Measurements from ENCODE around the gene SHISAL1. TPM values are rescaled to one million over a fixed set of nuclear protein-coding genes. Genes with fewer than 3 reads are reported as not detected.

The SHISAL1 gene
- total RNA-seq, 1 donor, result under 0.01 TPM

DNA sequence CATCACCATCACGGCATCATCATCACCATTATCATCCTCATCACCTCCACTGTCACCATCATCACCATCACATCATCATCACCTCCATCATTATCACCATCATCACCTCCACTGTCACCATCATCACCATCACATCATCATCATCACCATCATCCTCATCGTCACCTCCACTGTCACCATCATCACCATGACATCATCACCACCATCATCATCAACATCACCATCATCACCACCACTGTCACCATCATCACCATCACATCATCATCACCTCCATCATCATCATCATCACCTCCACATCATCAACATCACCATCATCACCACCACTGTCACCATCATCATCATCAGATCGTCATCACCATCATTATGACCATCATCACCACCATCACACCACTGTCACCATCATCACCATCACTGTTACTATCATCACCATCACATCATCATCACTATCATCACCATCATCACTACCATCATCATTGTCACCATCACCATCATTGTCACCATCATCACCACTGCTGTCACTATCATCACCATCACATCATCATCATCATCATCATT is 99.2 kb downstream of the SHISAL1 start:
- DNase-seq (ENCODE audit: low read depth in 2 of 3, low spot score in 2 of 3), result no peak

DNA sequence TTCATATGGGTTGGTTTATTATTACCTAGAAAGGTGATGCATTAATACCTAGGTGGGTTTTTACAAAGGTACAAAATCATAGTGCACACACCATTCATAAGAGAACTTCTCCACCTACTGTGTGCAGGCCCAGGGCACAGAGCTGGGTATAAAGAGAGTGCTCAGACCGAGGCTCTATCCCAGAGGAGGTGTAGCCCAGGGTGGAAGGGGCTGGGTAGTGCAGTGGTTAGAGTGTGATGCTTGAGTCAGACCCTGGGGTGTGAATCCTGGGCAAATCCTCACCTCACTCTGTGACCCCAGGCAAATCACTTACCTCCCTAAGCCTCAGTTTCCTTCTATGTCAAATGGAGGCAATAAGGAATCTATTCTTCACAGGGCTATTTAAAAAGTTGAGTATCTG is 99.8 kb downstream of the SHISAL1 start:
- no peak for DNase-seq (ENCODE audit: low read depth in 2 of 3, low spot score in 2 of 3)

DNA sequence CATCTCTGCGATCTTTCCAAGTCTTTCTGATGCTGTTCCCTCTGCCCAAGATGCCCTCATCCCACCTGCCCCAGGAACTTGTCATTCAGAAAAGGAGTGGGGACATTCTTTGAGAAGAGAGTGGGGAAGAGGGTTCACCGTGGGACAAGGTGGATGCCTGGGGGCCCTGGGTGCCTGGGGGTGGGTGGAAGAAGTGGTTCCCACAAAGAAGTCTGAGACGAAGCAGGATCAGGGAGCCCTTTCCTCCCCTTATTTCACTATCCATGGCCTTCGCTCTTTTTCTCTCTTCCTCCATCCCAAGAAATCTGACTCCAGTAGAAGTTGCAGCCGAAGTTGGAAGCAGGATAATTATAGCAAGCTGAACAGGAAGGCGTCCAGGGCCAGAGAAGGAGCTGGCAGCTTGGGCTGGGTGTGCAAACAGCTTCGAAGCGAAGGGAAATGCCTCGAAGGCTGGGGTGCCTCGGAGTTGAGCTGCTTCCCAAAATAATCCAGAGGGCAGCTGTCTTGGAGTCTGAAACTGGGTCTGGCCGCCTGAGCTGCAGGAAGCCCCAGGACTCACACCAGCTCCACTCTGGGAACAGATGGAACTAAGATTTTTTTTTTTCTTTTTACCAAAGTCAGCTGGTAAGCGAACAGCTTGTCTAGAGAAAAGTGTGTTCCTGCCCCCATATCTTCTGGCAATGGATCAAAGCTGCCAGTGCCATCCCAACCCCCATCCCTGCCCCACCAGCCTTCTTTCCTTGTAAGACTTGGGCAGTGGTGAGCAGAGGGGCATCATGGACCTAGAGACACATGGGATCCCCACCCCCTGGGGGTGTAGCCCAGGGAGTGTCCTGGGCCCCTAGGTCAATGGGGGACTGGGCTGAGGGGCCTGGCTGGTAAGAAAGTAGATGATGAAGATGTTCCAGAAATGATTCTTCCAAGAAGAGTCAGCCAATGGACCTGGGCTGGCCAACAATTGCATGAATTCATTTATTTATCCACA is 100.5 kb downstream of the SHISAL1 start:
- DNase-seq (ENCODE audit: low read depth in 2 of 3, low spot score in 2 of 3), result no peak

DNA sequence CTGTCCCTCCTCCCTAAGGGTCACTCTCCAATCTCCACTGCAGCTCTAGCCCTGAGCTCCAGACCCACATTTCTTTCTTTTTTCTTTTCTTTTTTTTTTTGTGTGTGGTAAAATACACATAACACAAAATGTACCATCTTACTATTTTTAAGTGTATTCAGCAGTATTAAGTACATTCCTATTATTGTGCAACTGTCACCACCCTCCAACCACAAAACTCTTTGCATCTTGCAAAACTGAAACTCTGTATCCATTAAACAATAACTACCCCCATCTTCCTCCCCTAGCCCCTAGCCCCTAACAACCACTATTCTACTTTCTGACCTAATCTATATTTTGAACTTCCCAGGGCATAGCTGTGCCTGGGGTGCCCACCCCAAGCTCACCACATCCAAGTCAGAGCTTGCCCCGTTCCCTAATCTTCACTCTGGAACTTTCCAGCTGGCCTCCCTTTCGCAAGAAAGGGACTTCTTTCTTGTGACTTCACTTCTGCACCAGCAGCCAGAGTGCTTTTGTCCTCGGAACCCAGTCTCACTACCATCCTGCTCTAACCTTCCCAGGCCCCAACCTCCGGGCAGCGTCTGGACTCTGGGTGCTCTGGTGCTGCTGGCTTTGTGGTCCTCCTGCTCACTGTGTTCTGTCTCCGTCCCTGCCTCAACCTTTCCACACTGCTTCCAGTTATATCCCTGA is 101.3 kb downstream of the SHISAL1 start:
- no peak for DNase-seq (ENCODE audit: low read depth in 2 of 3, low spot score in 2 of 3)

DNA sequence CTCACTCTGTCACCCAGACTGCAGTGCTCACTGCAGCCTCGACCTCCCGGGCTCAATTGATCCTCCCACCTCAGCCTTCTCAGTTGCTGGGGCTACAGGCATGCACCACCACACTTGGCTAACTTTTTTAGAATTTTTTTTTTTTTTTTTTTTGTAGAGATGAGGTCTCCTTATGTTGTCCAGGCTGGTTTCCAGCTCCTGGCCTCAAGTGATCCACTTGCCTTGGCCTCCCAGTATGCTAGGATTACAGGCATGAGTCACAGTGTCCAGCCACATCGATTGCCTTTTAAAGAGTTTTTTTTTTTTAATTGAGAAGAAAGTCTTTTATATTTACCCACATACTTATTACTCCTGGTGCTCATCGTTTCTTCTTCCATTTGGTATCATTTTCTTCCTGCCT is 102.0 kb downstream of the SHISAL1 start:
- DNase-seq (ENCODE audit: low read depth in 2 of 3, low spot score in 2 of 3), result no peak

DNA sequence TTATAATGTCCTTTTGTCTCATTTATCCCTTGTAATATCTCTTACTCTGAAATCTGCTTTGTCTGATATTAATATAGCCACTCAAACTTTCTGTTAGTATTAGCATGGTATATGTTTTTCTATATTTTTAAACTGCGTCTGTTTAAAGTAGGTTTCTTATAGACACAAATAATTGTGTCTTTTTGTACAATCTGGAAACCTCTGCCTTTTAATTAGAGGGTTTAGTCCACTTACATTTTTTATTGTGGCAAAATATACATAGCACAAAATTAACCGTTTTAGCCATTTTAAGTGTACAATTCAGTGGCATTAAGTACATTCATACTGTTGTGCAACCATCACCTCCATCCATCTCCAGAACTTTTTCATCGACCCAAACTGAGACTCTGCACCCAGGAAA is 103.4 kb downstream of the SHISAL1 start:
- no peak for DNase-seq (ENCODE audit: low read depth in 2 of 3, low spot score in 2 of 3)

DNA sequence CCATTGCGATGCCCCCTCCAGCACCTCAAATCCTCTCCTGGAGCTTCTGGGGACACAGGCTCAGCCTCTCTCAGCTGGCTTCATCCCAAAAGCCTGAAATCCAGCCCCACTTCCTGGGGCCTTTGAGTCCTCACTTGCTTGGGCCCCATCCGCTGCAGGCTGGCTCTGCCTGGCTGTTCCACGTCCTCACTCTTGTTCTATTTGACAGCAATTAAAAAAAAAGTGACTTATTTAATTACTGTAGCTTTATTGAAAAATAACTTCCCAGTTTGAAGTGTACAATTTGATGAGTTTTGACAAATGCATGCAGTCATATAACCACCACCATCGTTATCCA is 104.8 kb downstream of the SHISAL1 start:
- no peak for DNase-seq (ENCODE audit: low read depth in 2 of 3, low spot score in 2 of 3)

DNA sequence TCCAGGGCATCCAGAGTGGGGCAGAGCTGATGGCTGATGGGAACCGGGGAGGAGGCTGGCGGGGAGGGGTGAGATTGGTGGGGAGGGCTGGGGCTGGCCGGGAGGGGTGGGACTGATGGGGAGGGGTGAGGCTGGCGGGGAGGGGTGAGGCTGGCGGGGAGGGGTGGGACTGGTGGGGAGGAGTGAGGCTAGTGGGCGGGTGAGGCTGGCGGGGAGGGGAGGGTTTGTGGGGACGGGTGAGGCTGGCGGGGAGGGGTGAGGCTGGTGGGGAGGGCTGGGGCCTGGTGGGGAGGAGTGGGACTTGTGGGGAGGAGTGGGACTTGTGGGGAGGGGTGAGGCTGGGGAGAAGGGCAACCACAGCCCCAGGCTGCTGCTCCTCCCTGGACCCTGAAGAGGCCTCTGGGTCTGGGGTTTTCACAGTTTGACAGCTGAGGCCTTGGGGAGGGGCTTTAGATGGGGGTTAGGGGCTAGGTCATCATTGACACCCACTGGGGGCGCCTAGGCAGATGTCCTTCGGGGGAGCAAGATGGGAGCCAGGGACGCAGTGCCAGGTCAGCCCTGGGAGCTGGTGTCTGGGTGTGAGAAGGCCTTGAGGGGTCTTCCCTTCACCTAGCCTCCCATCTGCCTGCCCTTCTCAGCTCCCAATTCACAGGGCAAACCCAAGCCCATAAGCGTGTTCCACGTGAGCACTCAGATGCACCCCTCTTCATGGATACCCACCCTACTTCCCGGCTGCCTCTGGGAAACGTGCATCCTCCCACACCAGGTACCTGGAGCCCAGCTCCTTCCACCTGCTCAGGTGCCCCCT is 105.4 kb downstream of the SHISAL1 start:
- DNase-seq (ENCODE audit: low read depth in 2 of 3, low spot score in 2 of 3), result no peak

DNA sequence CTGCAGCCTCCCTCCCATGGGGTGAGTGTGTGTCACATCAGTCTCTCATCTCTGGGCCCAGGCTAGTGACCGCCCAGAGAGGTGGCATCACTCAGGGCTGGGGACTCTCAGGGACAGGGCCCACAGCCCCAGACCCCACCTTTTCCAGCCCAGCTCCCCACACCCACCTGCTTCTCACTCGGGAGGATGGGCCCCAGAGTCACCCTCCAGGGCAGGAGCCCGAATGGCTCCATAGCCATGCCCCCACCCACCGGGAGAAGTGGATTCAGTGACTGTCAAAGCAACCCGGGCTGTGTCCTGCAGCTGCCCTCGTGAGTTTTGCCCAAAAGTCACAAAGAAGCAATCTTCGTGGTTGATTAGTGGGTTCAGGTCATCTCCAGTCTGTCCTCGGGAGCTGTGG is 106.1 kb downstream of the SHISAL1 start:
- no peak for DNase-seq (ENCODE audit: low read depth in 2 of 3, low spot score in 2 of 3)

DNA sequence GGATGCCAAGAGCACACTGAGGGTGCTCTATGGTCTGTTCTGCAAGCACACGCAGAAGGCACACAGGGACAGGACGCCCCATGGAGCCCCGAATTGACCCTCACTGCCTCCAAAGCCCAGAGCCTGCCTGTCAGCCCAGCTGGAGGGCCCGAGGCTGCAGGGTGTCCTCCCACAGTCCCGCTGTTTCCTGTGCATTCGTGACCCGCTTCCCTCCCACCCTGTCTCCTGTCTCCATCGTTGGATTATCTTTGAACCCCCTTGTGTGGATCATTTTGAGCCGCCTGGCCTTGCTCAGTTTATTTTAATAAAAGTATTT is 106.5 kb downstream of the SHISAL1 start:
- DNase-seq (ENCODE audit: low read depth in 2 of 3, low spot score in 2 of 3), result no peak

DNA sequence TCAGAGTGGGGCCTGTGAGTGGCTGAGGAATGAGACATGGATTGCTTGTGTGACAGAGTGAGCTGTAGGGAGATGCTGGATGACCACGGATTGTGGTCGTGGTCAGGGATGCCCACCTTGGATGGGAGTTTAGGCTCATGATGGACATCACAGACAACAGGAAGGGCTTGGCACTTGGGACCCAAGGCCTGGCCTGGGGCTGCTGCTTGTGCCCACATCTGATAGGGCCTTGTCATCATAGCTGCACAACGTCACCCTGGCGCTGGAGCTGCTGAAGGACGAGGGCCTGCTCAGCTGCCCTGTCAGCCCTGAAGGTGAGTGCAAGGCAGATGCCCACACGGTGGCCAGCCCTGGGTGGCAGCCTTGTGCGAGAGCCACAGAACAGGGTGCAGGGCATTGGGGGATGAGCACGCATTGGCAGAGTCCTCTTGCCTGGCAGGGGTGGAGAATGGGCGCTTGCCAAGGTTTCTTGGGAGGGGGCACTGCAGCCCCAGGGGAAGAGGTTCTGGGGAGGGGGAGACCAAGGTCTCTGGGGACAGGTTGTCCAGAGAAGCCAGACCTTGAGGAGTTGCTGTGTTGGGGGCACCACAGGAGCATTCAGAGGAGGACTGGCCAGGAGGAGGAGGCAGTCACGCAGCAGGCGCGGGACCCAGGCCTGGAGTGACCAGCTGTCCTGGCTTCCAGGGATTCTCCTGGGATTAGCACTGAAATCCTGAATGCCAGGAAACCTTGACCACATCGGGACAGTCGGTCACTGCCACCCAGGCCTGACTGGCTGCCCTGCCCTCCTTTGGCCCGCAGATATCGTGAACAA is 107.0 kb downstream of the SHISAL1 start:
- no peak for DNase-seq (ENCODE audit: low read depth in 2 of 3, low spot score in 2 of 3)

DNA sequence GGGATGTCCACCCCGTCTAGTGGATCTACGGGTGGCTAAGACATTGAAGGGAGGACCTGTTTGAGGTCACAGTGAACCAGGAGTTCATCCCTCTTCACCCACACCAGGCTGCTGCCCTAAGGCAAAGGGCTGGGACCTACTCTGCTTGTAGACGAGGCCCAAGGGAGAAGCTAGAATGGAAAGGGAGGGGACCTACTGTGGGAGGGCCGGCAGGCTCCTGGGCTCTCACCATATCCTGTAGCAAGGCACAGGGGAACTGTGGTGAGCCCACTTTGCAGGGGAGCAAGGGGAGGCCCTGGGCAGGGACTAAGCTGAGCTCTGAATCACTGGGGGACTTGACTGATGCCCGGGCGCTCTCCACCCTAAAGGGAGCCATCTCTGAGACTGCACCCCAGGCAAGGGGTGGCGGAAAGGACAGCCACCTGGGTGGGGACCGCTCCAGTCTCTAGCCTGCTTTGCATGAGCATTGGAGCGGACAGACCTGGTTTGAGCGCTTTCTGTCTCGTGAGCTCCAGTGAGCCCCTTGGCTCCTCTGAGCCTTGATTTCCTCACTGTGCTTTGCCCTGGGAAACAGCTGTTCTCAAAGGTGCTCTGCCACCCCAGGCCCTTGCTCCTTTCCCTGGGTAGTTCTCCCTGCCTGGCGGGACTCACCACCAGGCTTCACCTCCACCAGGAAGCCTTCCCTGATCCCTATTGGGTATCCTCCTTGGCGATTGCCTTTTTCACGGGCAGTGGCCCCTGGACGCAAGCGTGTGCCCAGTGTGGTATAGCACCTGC is 107.8 kb downstream of the SHISAL1 start:
- no peak for DNase-seq (ENCODE audit: low read depth in 2 of 3, low spot score in 2 of 3)

DNA sequence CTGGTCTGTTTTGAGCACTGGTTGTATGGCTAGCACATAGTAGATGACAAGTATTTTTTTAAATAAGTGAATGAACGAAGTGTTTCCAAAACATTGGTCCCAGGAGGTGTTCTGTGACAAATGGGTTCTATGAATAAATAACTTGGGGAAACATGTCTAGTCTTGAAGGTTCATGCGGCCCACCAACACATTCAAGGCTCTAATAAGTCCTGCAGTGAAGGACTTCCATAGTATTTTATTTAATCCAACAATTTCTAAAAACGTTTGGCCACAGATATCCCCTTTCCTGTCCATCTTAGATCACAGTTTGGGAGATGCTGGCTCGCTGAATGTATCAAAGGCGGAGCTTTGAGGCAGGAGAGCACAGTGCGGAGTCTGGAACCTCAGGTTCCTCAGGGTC is 109.5 kb downstream of the SHISAL1 start:
- no peak for DNase-seq (ENCODE audit: low read depth in 2 of 3, low spot score in 2 of 3)

DNA sequence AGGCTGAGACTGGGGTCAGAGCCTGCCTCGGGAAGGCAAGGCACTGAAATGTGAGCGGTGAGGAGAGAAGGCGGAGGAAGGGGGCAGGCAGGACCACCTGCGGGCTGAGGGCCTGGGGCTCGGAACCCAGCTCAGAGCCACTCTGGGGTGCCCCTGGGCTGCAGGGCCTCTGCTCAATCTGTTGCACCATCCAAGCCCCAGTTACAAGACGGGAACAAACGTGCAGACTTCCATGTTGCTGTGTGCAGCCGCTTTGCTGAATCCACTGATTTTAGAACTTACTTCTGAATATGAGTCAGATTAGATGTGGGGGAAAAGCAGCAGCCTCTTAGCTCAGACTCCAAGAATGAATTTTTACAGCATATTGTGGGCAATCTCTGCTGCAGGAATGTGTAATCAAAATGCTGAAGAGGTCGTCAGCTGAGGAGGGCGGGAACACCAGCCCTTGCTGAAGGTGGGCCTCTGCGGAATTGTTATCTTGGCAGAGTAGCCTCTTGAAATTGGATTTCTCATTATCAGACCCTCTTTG is 110.4 kb downstream of the SHISAL1 start:
- DNase-seq (ENCODE audit: low read depth in 2 of 3, low spot score in 2 of 3), result no peak

DNA sequence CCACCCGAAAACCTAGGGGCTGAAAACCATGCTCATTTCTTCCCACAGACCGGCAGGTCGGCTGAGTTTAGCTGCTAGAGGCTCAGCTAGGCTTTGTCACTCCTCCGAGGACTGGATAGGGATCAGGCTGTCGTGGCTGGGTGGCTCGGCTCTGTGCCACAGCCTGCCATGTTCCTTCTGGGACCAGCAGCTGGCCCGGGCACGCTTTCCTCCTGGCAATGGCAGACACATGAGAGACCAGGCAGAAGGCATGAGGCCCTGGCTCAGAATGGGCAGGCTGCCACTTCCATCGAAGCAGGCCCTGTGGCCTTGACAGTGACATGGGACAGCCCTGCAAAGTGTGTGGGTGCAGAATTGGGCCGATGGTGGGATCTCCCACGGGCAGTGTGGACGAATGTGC is 111.1 kb downstream of the SHISAL1 start:
- DNase-seq (ENCODE audit: low read depth in 2 of 3, low spot score in 2 of 3), result no peak

DNA sequence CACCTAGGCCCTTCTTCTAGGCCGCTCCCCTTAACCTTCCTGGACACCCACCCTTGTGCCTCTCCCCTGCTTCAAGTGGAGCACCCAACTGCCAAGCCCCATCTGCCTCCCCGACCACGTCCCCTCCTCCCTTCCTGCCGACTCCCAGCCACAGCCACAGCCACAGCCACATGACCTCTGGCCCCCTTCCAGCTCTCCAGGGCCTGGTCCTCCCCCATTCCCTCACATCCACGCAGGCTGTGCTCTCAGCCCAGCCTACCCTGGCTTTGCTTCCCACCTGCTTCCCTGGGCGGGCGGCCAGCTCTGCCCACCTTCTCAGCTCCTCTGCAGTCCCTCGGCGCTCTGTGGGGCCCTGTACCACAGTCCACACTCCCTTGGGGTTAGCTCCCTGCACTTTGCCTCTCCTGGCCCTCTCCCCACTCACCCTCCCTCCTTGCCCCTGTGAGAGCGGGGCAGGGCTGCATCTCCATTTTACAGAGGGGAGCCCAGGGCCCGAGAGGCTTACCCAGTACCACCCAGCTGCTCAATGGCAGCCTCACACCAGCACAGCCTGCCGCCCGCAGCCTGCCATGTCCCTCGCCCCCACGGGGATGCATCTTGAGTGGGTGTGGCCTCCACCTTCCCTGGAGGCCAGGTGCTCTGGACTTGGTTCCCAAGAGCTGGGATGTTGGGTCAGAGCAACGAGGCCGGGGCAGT is 111.7 kb downstream of the SHISAL1 start:
- DNase-seq (ENCODE audit: low read depth in 2 of 3, low spot score in 2 of 3), result peak in 2 of 3 donors; percentile 7 to 33

DNA sequence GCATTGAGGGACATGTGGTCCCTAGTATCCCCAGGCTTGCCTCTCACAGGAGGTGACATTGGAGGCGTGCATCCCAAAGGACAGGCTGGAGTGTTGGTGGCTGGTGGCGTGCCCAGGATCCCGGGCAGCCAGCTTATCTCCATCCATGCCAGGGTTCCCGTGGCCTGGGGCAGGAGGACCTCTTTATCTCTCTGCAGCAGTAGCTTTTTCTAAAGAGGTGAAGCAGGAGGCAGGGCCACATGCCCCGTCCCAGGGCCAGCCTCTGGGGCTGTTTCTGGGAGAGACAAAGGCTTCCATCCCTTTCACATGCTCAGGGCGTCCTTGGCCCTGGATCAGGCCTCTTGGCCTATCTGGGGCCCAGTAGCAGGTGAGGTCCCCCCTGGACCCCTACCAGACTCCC is 112.3 kb downstream of the SHISAL1 start:
- DNase-seq (ENCODE audit: low read depth in 2 of 3, low spot score in 2 of 3), result no peak

DNA sequence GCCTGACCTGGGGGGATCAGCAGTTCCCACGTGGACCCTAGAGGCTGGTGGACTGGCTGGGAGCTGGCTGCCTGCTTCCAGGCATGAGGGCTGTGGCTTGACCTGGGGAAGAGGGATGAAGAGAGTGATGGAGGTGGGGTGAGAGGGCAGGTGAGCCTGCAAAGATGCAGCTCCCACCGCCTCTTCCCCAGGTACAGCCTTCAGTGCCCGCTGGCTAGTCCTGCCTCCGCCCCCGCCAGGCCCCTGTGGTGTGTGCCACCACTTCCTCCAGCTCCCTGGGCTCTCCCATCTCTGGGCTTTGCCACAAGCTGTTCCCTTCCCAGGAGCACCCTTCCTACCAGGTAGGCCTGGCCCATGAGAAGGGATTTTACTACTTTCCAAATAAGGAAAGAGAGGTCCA is 112.9 kb downstream of the SHISAL1 start:
- DNase-seq (ENCODE audit: low read depth in 2 of 3, low spot score in 2 of 3), result no peak

DNA sequence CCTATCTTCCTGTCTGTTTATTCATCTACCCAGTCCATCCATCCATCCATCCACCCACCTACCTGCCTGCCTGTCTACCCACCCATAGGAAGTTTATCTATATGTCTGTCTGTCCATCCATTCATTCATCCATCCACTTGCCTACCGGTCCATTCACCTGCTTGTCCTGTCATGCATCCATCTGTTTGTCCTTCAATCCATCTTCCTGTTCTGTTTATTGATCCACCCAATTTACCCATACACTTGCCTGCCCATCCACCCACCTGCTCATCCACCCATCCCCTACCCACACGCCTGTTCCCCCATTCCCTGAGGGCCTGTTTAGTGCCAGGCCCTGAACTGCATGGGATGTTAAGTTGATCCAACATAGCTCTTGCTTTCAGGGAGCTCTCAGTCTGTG is 113.6 kb downstream of the SHISAL1 start:
- DNase-seq (ENCODE audit: low read depth in 2 of 3, low spot score in 2 of 3), result no peak

Data from hematopoietic multipotent progenitor cell (in vitro differentiated cells).